Smooth muscle cell (in vitro differentiated cells): ENCODE results near the gene TUBB4B. TPM values are rescaled to one million over a fixed set of nuclear protein-coding genes. Genes with fewer than 3 reads are reported as not detected.

ENCODE experiments used
- DNase-seq: peaks from one replicate; lab custom pipeline; 2025; ENCODE audit not compliant: unreplicated experiment; lab: John Stamatoyannopoulos, UW
- H2AFZ ChIP-seq: fragments of 200-600 bp; sonication (generic); 2 replicates; pipeline ENCODE4 v1.6.0; 2016; ENCODE audit warnings: antibody characterized with exemption, low read depth, mild to moderate bottlenecking
- H3F3A ChIP-seq: fragments of 200-600 bp; sonication (generic); 2 replicates; pipeline ENCODE4 v1.6.0; 2017; ENCODE audit warnings: antibody characterized with exemption, low read depth
- H3K27ac ChIP-seq: fragments of 200-600 bp; sonication (generic); 2 replicates; pipeline ENCODE4 v1.5.1; 2016; ENCODE audit warnings: low read depth, mild to moderate bottlenecking
- H3K27me3 ChIP-seq: fragments of 200-600 bp; sonication (generic); 2 replicates; pipeline ENCODE4 v1.6.1; 2016; ENCODE audit warnings: low read depth, mild to moderate bottlenecking
- H3K36me3 ChIP-seq: fragments of 200-600 bp; sonication (generic); 2 replicates; pipeline ENCODE4 v1.5.1; 2016; ENCODE audit warnings: low read depth
- H3K4me1 ChIP-seq: fragments of 200-600 bp; sonication (generic); 2 replicates; pipeline ENCODE4 v1.5.1; 2016; ENCODE audit warnings: low read depth
- H3K4me2 ChIP-seq: fragments of 200-600 bp; sonication (generic); 2 replicates; pipeline ENCODE4 v1.6.0; 2016; ENCODE audit warnings: mild to moderate bottlenecking
- H3K4me3 ChIP-seq: fragments of 200-600 bp; sonication (generic); 2 replicates; pipeline ENCODE4 v1.5.1; 2016; ENCODE audit warnings: mild to moderate bottlenecking
- H3K79me2 ChIP-seq: fragments of 200-600 bp; sonication (generic); 2 replicates; pipeline ENCODE4 v1.6.0; 2016; ENCODE audit warnings: low read depth, mild to moderate bottlenecking
- H3K9ac ChIP-seq: fragments of 200-600 bp; sonication (generic); 2 replicates; pipeline ENCODE4 v1.6.0; 2016; ENCODE audit warnings: low read depth
- H3K9me3 ChIP-seq: fragments of 200-600 bp; sonication (generic); replicated peaks from 2 replicates; pipeline ENCODE4 v1.5.1; 2016; ENCODE audit warnings: low read depth
- H4K20me1 ChIP-seq: fragments of 200-600 bp; sonication (generic); 2 replicates; pipeline ENCODE4 v1.6.0; 2016; ENCODE audit warnings: low read depth
- WGBS: methylation state at CpG from one replicate; pipeline ENCODE4 v1.1.7; 2016; ENCODE audit warnings: low lambda C conversion rate; 5-methylcytosine and 5-hydroxymethylcytosine counted together
- polyA plus RNA-seq: library from polyadenylated mRNA; unstranded; fragments of >200 nt; fragmentation: Nextera tagmentation; extraction: Ambion mirVana; gene quantifications from 2 replicates; pipeline ENCODE4 v1.2.1, GENCODE V29; 2016
- total RNA-seq: library from RNA; depleted of rRNA; stranded (reverse); fragments of >200 nt; gene quantifications from 2 replicates; pipeline ENCODE4 v1.2.3, GENCODE V29; 2014
- TF ChIP-seq, protein P1 (sequence below): fragments of 200-600 bp; sonication (generic); IDR thresholded peaks from 2 replicates; pipeline ENCODE4 v1.5.1; 2017; ENCODE audit warnings: borderline replicate concordance, mild to moderate bottlenecking, antibody characterized with exemption; ENCODE audit not compliant: insufficient read depth, poor library complexity, severe bottlenecking

The TUBB4B gene
- total and polyA plus RNA-seq, 2 experiments from 2014 or later, result 164 to 317 TPM

- no peak overlapping the region for H3K9ac ChIP-seq
- H3K9me3 ChIP-seq, result no peaks in the 10 kb centered on the region
- H3K36me3 ChIP-seq, result no peaks in the 10 kb centered on the region
- H3K4me2 ChIP-seq, result no peak overlapping the region
- H3K27me3 ChIP-seq, result no peaks in the 10 kb centered on the region
- 96% methylated on average over 25 of the region's 34 CpGs for WGBS
- H3K79me2 ChIP-seq, result no peaks in the 10 kb centered on the region
- H2AFZ ChIP-seq, result no peak overlapping the region
- H3F3A ChIP-seq, result no peaks in the 10 kb centered on the region
- H3K4me1 ChIP-seq, result no peaks in the 10 kb centered on the region
- H4K20me1 ChIP-seq, result peaks cover 10% of the 10 kb centered on the region
- DNase-seq, result no peak
- no peak overlapping the region for H3K27ac ChIP-seq
- TF ChIP-seq, protein P1, sequence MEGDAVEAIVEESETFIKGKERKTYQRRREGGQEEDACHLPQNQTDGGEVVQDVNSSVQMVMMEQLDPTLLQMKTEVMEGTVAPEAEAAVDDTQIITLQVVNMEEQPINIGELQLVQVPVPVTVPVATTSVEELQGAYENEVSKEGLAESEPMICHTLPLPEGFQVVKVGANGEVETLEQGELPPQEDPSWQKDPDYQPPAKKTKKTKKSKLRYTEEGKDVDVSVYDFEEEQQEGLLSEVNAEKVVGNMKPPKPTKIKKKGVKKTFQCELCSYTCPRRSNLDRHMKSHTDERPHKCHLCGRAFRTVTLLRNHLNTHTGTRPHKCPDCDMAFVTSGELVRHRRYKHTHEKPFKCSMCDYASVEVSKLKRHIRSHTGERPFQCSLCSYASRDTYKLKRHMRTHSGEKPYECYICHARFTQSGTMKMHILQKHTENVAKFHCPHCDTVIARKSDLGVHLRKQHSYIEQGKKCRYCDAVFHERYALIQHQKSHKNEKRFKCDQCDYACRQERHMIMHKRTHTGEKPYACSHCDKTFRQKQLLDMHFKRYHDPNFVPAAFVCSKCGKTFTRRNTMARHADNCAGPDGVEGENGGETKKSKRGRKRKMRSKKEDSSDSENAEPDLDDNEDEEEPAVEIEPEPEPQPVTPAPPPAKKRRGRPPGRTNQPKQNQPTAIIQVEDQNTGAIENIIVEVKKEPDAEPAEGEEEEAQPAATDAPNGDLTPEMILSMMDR, result no peak
- no peak overlapping the region for H3K4me3 ChIP-seq
These were observed 25.7 kb downstream of the TUBB4B start for GRCh38 chr9:137266585-137267453.

- no peak for DNase-seq
- Histone ChIP-seq H3K9me3 (no peaks in the 10 kb centered on the region), H3K27ac (no peak overlapping the region)
These were observed 26.9 kb downstream of the TUBB4B start for GRCh38 chr9:137267933-137268355.

DNA sequence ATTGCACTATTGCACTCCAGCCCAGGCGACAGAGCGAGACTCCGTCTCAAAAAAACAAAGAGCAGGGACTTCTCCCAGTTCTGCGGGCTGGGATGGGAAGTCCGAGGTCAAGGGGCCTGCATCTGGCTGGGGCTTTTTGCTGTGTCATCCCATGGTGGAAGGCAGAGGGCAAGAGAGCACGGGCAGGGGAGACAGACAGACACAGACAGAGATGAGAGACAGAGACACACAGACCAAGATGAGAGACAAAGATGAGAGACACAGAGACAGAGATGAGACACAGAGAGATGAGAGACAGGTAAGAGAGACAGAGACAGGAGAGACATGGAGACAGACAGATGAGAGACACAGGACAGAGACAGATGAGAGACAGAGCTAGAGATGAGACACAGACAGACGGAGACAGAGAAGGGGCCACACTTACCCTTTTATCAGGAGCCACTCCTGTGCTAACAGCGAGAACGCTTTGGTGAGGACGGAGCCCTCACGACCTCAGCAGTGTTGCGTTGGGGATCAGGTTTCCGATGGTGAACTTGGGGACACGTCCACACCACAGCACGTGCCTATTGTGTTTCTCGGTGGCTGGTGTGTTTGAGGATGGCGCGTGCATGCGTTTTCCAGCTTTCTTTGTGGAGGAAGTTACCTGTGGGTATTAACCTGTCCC is 27.6 kb downstream of the TUBB4B start:
- Histone ChIP-seq H3K4me2 (no peak overlapping the region), H3K36me3 (no peaks in the 10 kb centered on the region), H3K9ac (no peak overlapping the region), H3K4me3 (no peak overlapping the region), H3K9me3 (no peaks in the 10 kb centered on the region), H3K4me1 (no peaks in the 10 kb centered on the region), H2AFZ (no peak overlapping the region), H3K27me3 (no peaks in the 10 kb centered on the region), H3F3A (no peaks in the 10 kb centered on the region), H3K27ac (no peak overlapping the region), H3K79me2 (no peaks in the 10 kb centered on the region), H4K20me1 (peaks cover 27% of the 10 kb centered on the region)
- TF ChIP-seq, protein P1, result no peak
- 90% methylated on average over 19 of the region's 19 CpGs for WGBS
- no peak for DNase-seq

More at GRCh38 chr9:137267933-137268355, 26.9 kb downstream of the TUBB4B start:
- H3K4me1 ChIP-seq, result no peaks in the 10 kb centered on the region
- H4K20me1 ChIP-seq, result peaks cover 21% of the 10 kb centered on the region
- no peaks in the 10 kb centered on the region for H3F3A ChIP-seq
- H2AFZ ChIP-seq, result no peak overlapping the region
- H3K9ac ChIP-seq, result no peak overlapping the region
- no peaks in the 10 kb centered on the region for H3K79me2 ChIP-seq
- no peaks in the 10 kb centered on the region for H3K27me3 ChIP-seq
- 93% methylated on average over 6 of the region's 6 CpGs for WGBS
- no peaks in the 10 kb centered on the region for H3K36me3 ChIP-seq
- TF ChIP-seq, protein P1, result no peak
- no peak overlapping the region for H3K4me3 ChIP-seq
- no peak overlapping the region for H3K4me2 ChIP-seq
